A549 (cell line): ENCODE results near the gene CPED1.

Experiments used
- EP300 ChIP-seq, 2 experiments: fragments of >200 bp; sonication (Bioruptor Twin); formaldehyde crosslinking; IDR thresholded peaks; 2 replicates in 1 of 2; 3 replicates in 1 of 2; pipeline ENCODE4 v1.6.1; 2016 to 2017
- FOSB ChIP-seq: fragments of 250-450 bp; sonication (Bioruptor Pico); IDR thresholded peaks from 2 replicates; pipeline ENCODE4 v1.5.0; 2020; ENCODE audit warnings: mild to moderate bottlenecking, moderate library complexity
- HDAC2 ChIP-seq: fragments of 200-600 bp; sonication (generic); IDR thresholded peaks from 2 replicates; pipeline ENCODE4 v1.6.1; 2016
- MAFK ChIP-seq: fragments of 450-650 bp; IDR thresholded peaks from 2 replicates; pipeline ENCODE4 v1.6.1; 2014; ENCODE audit not compliant: partially characterized antibody
- MAX ChIP-seq: IDR thresholded peaks from 2 replicates; pipeline ENCODE4 v1.6.1; 2012
- POLR2A ChIP-seq: IDR thresholded peaks from 2 replicates; pipeline ENCODE4 v1.6.1; 2012; ENCODE audit warnings: mild to moderate bottlenecking, low read length
- RAD21 ChIP-seq, 2 experiments: fragments of >200 bp in 1 of 2; sonication (Bioruptor Twin) in 1 of 2; formaldehyde crosslinking in 1 of 2; IDR thresholded peaks in 1 of 2; conservative IDR thresholded peaks in 1 of 2; 2 replicates in 1 of 2; 3 replicates in 1 of 2; pipeline ENCODE4 v1.6.1; 2012 to 2018; ENCODE audit warnings: inconsistent platforms in 1 of 2
- RCOR1 ChIP-seq: fragments of 150-350 bp; IDR thresholded peaks from 2 replicates; pipeline ENCODE4 v1.6.1; 2014; ENCODE audit warnings: antibody characterized with exemption, low read length, low read depth
- TF ChIP-seq, protein P1 (sequence below): fragments of >200 bp; sonication (Bioruptor Twin); formaldehyde crosslinking; IDR thresholded peaks from 3 replicates; pipeline ENCODE4 v1.5.1; 2016
- TF ChIP-seq, protein P2 (sequence below): fragments of 200-600 bp; sonication (generic); IDR thresholded peaks from 2 replicates; pipeline ENCODE4 v1.6.1; 2016; ENCODE audit warnings: antibody characterized with exemption, mild to moderate bottlenecking, moderate library complexity
- TF ChIP-seq, protein P3 (sequence below): IDR thresholded peaks from 2 replicates; pipeline ENCODE4 v1.6.1; 2012

- TF ChIP-seq, protein P1, sequence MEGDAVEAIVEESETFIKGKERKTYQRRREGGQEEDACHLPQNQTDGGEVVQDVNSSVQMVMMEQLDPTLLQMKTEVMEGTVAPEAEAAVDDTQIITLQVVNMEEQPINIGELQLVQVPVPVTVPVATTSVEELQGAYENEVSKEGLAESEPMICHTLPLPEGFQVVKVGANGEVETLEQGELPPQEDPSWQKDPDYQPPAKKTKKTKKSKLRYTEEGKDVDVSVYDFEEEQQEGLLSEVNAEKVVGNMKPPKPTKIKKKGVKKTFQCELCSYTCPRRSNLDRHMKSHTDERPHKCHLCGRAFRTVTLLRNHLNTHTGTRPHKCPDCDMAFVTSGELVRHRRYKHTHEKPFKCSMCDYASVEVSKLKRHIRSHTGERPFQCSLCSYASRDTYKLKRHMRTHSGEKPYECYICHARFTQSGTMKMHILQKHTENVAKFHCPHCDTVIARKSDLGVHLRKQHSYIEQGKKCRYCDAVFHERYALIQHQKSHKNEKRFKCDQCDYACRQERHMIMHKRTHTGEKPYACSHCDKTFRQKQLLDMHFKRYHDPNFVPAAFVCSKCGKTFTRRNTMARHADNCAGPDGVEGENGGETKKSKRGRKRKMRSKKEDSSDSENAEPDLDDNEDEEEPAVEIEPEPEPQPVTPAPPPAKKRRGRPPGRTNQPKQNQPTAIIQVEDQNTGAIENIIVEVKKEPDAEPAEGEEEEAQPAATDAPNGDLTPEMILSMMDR: no peak
- TF ChIP-seq HDAC2 (no peak), RAD21 (conservative IDR thresholded peaks at IDR 0.05 in 1 of 2, IDR thresholded peaks at IDR 0.05 in 1 of 2) (no peak), EP300 (IDR thresholded peaks at IDR 0.05) (no peak), POLR2A (no peak), RCOR1 (no peak), MAX (no peak), MAFK (no peak), FOSB (no peak)
- TF ChIP-seq, protein P2, sequence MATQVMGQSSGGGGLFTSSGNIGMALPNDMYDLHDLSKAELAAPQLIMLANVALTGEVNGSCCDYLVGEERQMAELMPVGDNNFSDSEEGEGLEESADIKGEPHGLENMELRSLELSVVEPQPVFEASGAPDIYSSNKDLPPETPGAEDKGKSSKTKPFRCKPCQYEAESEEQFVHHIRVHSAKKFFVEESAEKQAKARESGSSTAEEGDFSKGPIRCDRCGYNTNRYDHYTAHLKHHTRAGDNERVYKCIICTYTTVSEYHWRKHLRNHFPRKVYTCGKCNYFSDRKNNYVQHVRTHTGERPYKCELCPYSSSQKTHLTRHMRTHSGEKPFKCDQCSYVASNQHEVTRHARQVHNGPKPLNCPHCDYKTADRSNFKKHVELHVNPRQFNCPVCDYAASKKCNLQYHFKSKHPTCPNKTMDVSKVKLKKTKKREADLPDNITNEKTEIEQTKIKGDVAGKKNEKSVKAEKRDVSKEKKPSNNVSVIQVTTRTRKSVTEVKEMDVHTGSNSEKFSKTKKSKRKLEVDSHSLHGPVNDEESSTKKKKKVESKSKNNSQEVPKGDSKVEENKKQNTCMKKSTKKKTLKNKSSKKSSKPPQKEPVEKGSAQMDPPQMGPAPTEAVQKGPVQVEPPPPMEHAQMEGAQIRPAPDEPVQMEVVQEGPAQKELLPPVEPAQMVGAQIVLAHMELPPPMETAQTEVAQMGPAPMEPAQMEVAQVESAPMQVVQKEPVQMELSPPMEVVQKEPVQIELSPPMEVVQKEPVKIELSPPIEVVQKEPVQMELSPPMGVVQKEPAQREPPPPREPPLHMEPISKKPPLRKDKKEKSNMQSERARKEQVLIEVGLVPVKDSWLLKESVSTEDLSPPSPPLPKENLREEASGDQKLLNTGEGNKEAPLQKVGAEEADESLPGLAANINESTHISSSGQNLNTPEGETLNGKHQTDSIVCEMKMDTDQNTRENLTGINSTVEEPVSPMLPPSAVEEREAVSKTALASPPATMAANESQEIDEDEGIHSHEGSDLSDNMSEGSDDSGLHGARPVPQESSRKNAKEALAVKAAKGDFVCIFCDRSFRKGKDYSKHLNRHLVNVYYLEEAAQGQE: no peak
- TF ChIP-seq, protein P3, sequence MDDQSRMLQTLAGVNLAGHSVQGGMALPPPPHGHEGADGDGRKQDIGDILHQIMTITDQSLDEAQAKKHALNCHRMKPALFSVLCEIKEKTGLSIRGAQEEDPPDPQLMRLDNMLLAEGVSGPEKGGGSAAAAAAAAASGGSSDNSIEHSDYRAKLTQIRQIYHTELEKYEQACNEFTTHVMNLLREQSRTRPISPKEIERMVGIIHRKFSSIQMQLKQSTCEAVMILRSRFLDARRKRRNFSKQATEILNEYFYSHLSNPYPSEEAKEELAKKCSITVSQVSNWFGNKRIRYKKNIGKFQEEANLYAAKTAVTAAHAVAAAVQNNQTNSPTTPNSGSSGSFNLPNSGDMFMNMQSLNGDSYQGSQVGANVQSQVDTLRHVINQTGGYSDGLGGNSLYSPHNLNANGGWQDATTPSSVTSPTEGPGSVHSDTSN: no peak
Measured at GRCh38 chr7:121266307-121266894, 277.9 kb downstream of the CPED1 start.
